Activated B cell treated with CpG ODN at 0.5 μM for 24 hours (primary cell): ENCODE measurements around the gene SIDT2. TPM values are rescaled to one million over a fixed set of nuclear protein-coding genes. Genes with fewer than 3 reads are reported as not detected.

Source experiments
- ATAC-seq: fragments of 200-7000 bp; cut with Tn5 transposase; one replicate; pipeline ENCODE4 v1.10.0; 2021; ENCODE audit warnings: low read depth, mild to moderate bottlenecking, moderate library complexity
- CTCF ChIA-PET: fragments of 350-600 bp; sonication (Branson Sonifier 250); formaldehyde crosslinking; loops from one replicate; lab custom pipeline; 2021; ENCODE audit warnings: antibody characterized with exemption; lab: Charles Lee
- POLR2A ChIA-PET: fragments of 350-600 bp; sonication (Branson Sonifier 250); formaldehyde crosslinking; loops from one replicate; lab custom pipeline; 2021; ENCODE audit warnings: antibody characterized with exemption; lab: Charles Lee
- DNase-seq: peaks from one replicate; pipeline ENCODE4 v3.0.0; 2022
- H3K27ac Mint-ChIP-seq: one replicate; pipeline ENCODE4 v1.8.0; 2020; ENCODE audit warnings: mixed read lengths
- H3K27me3 Mint-ChIP-seq: one replicate; pipeline ENCODE4 v1.8.0; 2021; ENCODE audit warnings: mixed read lengths
- H3K36me3 Mint-ChIP-seq: one replicate; pipeline ENCODE4 v1.8.0; 2021; ENCODE audit warnings: low read depth, mixed read lengths
- H3K4me1 Mint-ChIP-seq: one replicate; pipeline ENCODE4 v1.8.0; 2021; ENCODE audit warnings: mixed read lengths
- H3K4me3 Mint-ChIP-seq: one replicate; pipeline ENCODE4 v1.8.0; 2020; ENCODE audit warnings: mild to moderate bottlenecking, mixed read lengths
- H3K9me3 Mint-ChIP-seq: one replicate; pipeline ENCODE4 v1.8.0; 2020; ENCODE audit warnings: mixed read lengths
- intact Hi-C: fragments of 100-400 bp; cut with micrococcal nuclease; formaldehyde crosslinking; loops from one replicate; pipeline ENCODE4 v1.15.1; 2024
- total RNA-seq: library from RNA; stranded (reverse); gene quantifications from 2 replicates; pipeline ENCODE4 v1.2.3, GENCODE V29; 2022
- TF ChIP-seq, protein P1 (sequence below): fragments of 200-600 bp; IDR thresholded peaks from one replicate; pipeline ENCODE4 v1.8.0; 2022; ENCODE audit warnings: antibody characterized with exemption, mild to moderate bottlenecking

SIDT2 gene
- total RNA-seq, 1 donor from 2014 or later = 115 TPM

DNA sequence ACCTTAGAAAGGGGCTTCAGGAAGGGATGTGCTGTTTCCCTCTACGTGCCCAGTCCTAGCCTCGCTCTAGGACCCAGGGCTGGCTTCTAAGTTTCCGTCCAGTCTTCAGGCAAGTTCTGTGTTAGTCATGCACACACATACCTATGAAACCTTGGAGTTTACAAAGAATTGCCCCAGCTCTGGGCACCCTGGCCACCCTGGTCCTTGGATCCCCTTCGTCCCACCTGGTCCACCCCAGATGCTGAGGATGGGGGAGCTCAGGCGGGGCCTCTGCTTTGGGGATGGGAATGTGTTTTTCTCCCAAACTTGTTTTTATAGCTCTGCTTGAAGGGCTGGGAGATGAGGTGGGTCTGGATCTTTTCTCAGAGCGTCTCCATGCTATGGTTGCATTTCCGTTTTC, 18.5 kb downstream of the SIDT2 start:
- H3K36me3 Mint-ChIP-seq = peaks cover 58% of the 10 kb centered on the region
- TF ChIP-seq, protein P1, sequence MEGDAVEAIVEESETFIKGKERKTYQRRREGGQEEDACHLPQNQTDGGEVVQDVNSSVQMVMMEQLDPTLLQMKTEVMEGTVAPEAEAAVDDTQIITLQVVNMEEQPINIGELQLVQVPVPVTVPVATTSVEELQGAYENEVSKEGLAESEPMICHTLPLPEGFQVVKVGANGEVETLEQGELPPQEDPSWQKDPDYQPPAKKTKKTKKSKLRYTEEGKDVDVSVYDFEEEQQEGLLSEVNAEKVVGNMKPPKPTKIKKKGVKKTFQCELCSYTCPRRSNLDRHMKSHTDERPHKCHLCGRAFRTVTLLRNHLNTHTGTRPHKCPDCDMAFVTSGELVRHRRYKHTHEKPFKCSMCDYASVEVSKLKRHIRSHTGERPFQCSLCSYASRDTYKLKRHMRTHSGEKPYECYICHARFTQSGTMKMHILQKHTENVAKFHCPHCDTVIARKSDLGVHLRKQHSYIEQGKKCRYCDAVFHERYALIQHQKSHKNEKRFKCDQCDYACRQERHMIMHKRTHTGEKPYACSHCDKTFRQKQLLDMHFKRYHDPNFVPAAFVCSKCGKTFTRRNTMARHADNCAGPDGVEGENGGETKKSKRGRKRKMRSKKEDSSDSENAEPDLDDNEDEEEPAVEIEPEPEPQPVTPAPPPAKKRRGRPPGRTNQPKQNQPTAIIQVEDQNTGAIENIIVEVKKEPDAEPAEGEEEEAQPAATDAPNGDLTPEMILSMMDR = no peak
- ATAC-seq (no peak), DNase-seq (no peak)
- H3K4me3 Mint-ChIP-seq = no peak overlapping the region
- no peak overlapping the region for H3K27ac Mint-ChIP-seq
- peaks cover 39% of the 10 kb centered on the region for H3K4me1 Mint-ChIP-seq
- POLR2A ChIA-PET = interaction anchor here (0.8 to 2.0 kb wide), 4 partner anchors 16 to 24 kb away, joined by 3 to 11 read pairs (median 4); partner anchors contain the start of gene SIDT2
- no peaks in the 10 kb centered on the region for H3K9me3 Mint-ChIP-seq
- intact Hi-C loops = loop anchor here (2.0 kb wide), 1 partner anchor 18 kb away; the partner anchor contains the start of gene SIDT2
- no peaks in the 10 kb centered on the region for H3K27me3 Mint-ChIP-seq
- CTCF ChIA-PET = interaction anchor here (3.1 kb wide), 1 partner anchor 17 kb away, joined by 13 read pairs; the partner anchor contains the start of gene SIDT2

DNA sequence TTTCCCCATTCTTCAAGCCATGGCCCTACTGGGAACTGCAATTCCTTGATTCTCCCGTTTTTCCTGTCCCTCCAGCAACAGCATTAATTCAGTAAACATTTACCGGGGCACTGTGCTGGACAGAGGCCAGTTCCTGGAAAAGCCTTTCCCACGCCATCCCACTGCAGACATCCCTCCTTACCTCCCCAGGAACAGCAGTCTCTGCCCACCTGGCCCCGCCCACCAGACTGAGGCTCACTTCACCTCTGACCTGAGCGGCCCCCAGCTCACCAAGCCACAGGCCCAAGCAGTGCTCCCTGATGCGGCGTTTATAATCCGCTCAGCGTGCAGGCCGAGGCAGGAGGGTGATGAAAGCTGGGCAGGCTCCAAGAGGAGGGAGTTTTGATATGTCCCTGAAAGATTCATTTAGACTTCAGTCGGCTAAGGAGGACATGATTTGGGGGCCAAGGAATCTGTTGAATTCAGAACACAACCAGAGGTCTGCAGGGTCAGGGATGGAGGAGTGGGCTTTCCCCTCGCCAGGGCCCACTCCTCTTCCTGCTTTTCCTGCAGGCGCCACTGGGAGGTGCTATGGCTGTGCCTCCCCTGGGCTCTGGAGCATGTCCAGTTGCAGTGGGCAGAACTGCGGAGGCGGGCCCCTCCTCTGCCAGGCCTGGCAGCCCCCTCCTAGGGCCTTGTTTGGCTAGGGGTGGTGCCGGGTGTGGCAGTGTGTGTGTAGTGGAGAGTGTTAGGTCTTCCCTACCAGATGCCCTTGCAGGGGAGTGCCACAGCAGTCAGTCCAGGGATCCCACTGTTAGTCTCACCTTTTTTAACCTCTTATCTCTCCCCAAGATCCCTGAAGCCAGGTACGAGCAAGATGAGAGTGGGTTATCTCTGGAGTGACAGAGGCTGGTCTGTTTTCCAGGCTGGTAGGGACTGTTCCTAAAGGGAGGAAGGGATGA, 19.2 kb downstream of the SIDT2 start:
- Mint-ChIP-seq H3K36me3 (peaks cover 54% of the 10 kb centered on the region), H3K27me3 (no peaks in the 10 kb centered on the region), H3K27ac (peak overlapping the region; percentile 50), H3K4me1 (peaks cover 39% of the 10 kb centered on the region), H3K9me3 (no peaks in the 10 kb centered on the region), H3K4me3 (no peak overlapping the region)
- CTCF ChIA-PET = interaction anchor here (3.1 kb wide), 1 partner anchor 18 kb away, joined by 13 read pairs; the partner anchor contains the start of gene SIDT2
- intact Hi-C loops = loop anchor here (2.0 kb wide), 1 partner anchor 19 kb away; the partner anchor contains the start of gene SIDT2
- ATAC-seq (no peak), DNase-seq (no peak)
- POLR2A ChIA-PET = interaction anchor here (0.6 to 2.0 kb wide), 2 partner anchors 19 to 271 kb away, joined by 3 to 5 read pairs; partner anchors contain the start of gene SIDT2
- TF ChIP-seq, protein P1 = no peak

DNA sequence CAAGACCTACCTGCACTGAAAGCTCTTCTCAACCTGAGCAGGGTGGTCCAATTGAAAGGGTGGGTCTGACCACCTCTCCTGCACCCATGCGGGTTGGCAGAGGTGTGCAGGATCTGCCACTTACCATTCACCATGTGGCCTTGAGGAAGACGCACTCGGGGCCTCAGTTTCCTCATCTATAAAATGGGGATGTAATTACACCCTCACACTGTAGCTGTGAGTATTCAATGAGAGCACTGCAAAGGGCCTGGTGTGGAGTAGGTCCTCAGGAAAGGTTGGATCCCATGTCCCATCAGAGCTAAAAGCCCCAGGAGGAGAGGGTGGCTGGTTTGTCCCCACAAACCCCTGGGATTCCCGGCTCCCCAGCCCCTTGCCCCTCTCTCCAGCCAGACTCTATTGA, 20.1 kb downstream of the SIDT2 start:
- intact Hi-C loops = no loop called here
- Mint-ChIP-seq H3K27me3 (no peaks in the 10 kb centered on the region), H3K9me3 (no peaks in the 10 kb centered on the region), H3K4me3 (no peak overlapping the region), H3K27ac (no peak overlapping the region), H3K4me1 (peaks cover 35% of the 10 kb centered on the region), H3K36me3 (peaks cover 55% of the 10 kb centered on the region)
- ChIA-PET CTCF (interaction anchor here (3.1 kb wide), 1 partner anchor 19 kb away, joined by 13 read pairs; the partner anchor contains the start of gene SIDT2), POLR2A (interaction anchor here (2.0 kb wide), 1 partner anchor 20 kb away, joined by 5 read pairs; the partner anchor contains the start of gene SIDT2)
- TF ChIP-seq, protein P1 = no peak
- DNase-seq = no peak
- ATAC-seq = no peak

DNA sequence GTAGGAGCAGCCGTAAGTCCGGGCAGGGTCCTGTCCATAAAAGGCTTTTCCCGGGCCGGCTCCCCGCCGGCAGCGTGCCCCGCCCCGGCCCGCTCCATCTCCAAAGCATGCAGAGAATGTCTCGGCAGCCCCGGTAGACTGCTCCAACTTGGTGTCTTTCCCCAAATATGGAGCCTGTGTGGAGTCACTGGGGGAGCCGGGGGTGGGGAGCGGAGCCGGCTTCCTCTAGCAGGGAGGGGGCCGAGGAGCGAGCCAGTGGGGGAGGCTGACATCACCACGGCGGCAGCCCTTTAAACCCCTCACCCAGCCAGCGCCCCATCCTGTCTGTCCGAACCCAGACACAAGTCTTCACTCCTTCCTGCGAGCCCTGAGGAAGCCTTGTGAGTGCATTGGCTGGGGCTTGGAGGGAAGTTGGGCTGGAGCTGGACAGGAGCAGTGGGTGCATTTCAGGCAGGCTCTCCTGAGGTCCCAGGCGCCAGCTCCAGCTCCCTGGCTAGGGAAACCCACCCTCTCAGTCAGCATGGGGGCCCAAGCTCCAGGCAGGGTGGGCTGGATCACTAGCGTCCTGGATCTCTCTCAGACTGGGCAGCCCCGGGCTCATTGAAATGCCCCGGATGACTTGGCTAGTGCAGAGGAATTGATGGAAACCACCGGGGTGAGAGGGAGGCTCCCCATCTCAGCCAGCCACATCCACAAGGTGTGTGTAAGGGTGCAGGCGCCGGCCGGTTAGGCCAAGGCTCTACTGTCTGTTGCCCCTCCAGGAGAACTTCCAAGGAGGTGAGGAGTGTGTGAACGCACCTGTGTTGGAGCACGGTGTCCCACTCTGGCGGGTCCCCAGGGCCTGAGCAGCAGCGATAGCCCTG, 20.7 kb downstream of the SIDT2 start, which contains the start of gene TAGLN:
TAGLN (plus strand) TSS at position 318 of the 863 bp plus-strand sequence. CDS start 3,644 bp downstream, outside the sequence.
- DNase-seq (no peak), ATAC-seq (no peak)
- ChIA-PET CTCF (no interaction called here), POLR2A (interaction anchor here (0.7 kb wide), 1 partner anchor 852 kb away, joined by 3 read pairs; no protein-coding TSS in a partner anchor)
- H3K9me3 Mint-ChIP-seq = no peaks in the 10 kb centered on the region
- peaks cover 35% of the 10 kb centered on the region for H3K4me1 Mint-ChIP-seq
- TF ChIP-seq, protein P1 = no peak
- H3K36me3 Mint-ChIP-seq = peaks cover 57% of the 10 kb centered on the region
- peak within 1 kb of the TSS; percentile 50 for H3K27ac Mint-ChIP-seq
- no peaks in the 10 kb centered on the region for H3K27me3 Mint-ChIP-seq
- H3K4me3 Mint-ChIP-seq = no peak within 1 kb of the TSS
- intact Hi-C loops = no loop called here
